Activated CD4-positive, alpha-beta T cell treated with anti-CD3 and anti-CD28 coated beads, Interleukin-2, amount 50 U/mL, for 16 hours (primary cell): ENCODE results near the gene MEIOB.
"Not testable (repeated sequence)": the region's sequence is repeated elsewhere in the genome, so short reads cannot be mapped to it uniquely, and the experiment has no call there.

Experiments used
- DNase-seq: peaks from one replicate; pipeline ENCODE4 v3.0.0-alpha.2; 2020

The MEIOB gene

GRCh38 chr16:1807626-1808025 lies 64.3 kb downstream of the MEIOB start:
- no peak for DNase-seq

GRCh38 chr16:1800701-1801100 lies 71.3 kb downstream of the MEIOB start:
- DNase-seq: no peak

GRCh38 chr16:1799263-1799662 lies 72.7 kb downstream of the MEIOB start:
- not testable (repeated sequence) for DNase-seq

GRCh38 chr16:1794908-1795666 lies 76.9 kb downstream of the MEIOB start:
- no peak for DNase-seq

GRCh38 chr16:1794221-1794871 lies 77.6 kb downstream of the MEIOB start:
- no peak for DNase-seq

- DNase-seq: no peak
Observed at GRCh38 chr16:1793578-1794220, 78.3 kb downstream of the MEIOB start, which contains the start of gene IGFALS. TSS of gene IGFALS (minus strand) at chr16:1793705. CDS start at chr16:1793652, 53 bp downstream.

GRCh38 chr16:1792836-1793577 lies 79.0 kb downstream of the MEIOB start:
- no peak for DNase-seq

- no peak for DNase-seq
Observed at GRCh38 chr16:1791943-1792812, 79.8 kb downstream of the MEIOB start.

GRCh38 chr16:1791256-1791942 lies 80.6 kb downstream of the MEIOB start:
- DNase-seq: no peak

- DNase-seq: no peak
Observed at GRCh38 chr16:1790611-1791255, 81.2 kb downstream of the MEIOB start.

GRCh38 chr16:1790261-1790610 lies 81.7 kb downstream of the MEIOB start:
- DNase-seq: no peak

- DNase-seq: no peak
Observed at GRCh38 chr16:1789643-1790045, 82.3 kb downstream of the MEIOB start.

GRCh38 chr16:1788708-1789100 lies 83.3 kb downstream of the MEIOB start:
- DNase-seq: no peak

- DNase-seq: no peak
Observed at GRCh38 chr16:1788095-1788707, 83.8 kb downstream of the MEIOB start.

- no peak for DNase-seq
Observed at GRCh38 chr16:1787322-1788094, 84.5 kb downstream of the MEIOB start.

GRCh38 chr16:1787056-1787321 lies 85.0 kb downstream of the MEIOB start:
- no peak for DNase-seq

- no peak for DNase-seq
Observed at GRCh38 chr16:1786242-1787055, 85.5 kb downstream of the MEIOB start.

- DNase-seq: no peak
Observed at GRCh38 chr16:1785846-1786170, 86.2 kb downstream of the MEIOB start.
